ENCODE data around the gene DNAJC11. TPM values are rescaled to one million over a fixed set of nuclear protein-coding genes. Genes with fewer than 3 reads are reported as not detected.

Gene DNAJC11
- total RNA-seq, 1 experiment from 2014 or later: 93.6 TPM

GRCh38 chr1:6738987-6739676 is 37.5 kb upstream of the DNAJC11 start:
- no peak overlapping the region for H3K4me3 ChIP-seq (ENCODE audit: low read depth in 2 of 2, low read length in 2 of 2)
- intact Hi-C loops (cut with micrococcal nuclease; ENCODE audit: unreplicated experiment): no loop called here
- ChIA-PET CTCF (no interaction called here), POLR2A (interaction anchor here (0.7 kb wide), 1 partner anchor 113 kb away, joined by 3 read pairs; no protein-coding TSS in a partner anchor)
- no peaks in the 10 kb centered on the region for H3K9me3 ChIP-seq (ENCODE audit: control insufficient read depth, insufficient read depth, low read depth, low read length)
- H3K27me3 ChIP-seq (ENCODE audit: control insufficient read depth, insufficient read depth, low read length): no peaks in the 10 kb centered on the region
- DNase-seq (ENCODE audit: low read depth, low spot score) (no peak), ATAC-seq (no peak)
- no peaks in the 10 kb centered on the region for H3K36me3 ChIP-seq (ENCODE audit: control insufficient read depth, insufficient read depth, low read length)
- in situ Hi-C loops (cut with HindIII; ENCODE audit: low pct_unique_long_range_greater_than_20kb, low sequenced_read_pairs): no loop called here
- no peak for TF ChIP-seq CTCF (IDR thresholded peaks at IDR 0.05)
- no peak for TF ChIP-seq TCF7L2 (IDR thresholded peaks at IDR 0.05; ENCODE audit: low read depth, low read length)
- no peak for TF ChIP-seq POLR2AphosphoS5 (IDR thresholded peaks at IDR 0.05; ENCODE audit: low read depth, low read length)
- no peak for TF ChIP-seq REST (IDR thresholded peaks at IDR 0.05; ENCODE audit: insufficient read depth in 1 of 2, low read depth in 2 of 2, low read length in 1 of 2)
- no peak for TF ChIP-seq SIN3A (IDR thresholded peaks at IDR 0.05; ENCODE audit: borderline replicate concordance, insufficient read depth, low read depth, low read length)
- no TSS peak for BruUV-seq (replicated peaks)
- no peaks in the 10 kb centered on the region for H3K4me1 ChIP-seq (ENCODE audit: control insufficient read depth, insufficient read depth, low read length)
- H3K27ac ChIP-seq (ENCODE audit: low read length): no peak overlapping the region

- ChIA-PET CTCF (interaction anchor here (0.6 kb wide), 1 partner anchor 40 kb away, joined by 3 read pairs; no protein-coding TSS in a partner anchor), POLR2A (interaction anchor here (0.6 kb wide), 1 partner anchor 816 kb away, joined by 5 read pairs; no protein-coding TSS in a partner anchor)
- H3K4me1 ChIP-seq (ENCODE audit: control insufficient read depth, insufficient read depth, low read length): no peaks in the 10 kb centered on the region
- DNase-seq (ENCODE audit: low read depth, low spot score) (no peak), ATAC-seq (no peak)
- H3K27me3 ChIP-seq (ENCODE audit: control insufficient read depth, insufficient read depth, low read length): no peaks in the 10 kb centered on the region
- no peaks in the 10 kb centered on the region for H3K9me3 ChIP-seq (ENCODE audit: control insufficient read depth, insufficient read depth, low read depth, low read length)
- no peaks in the 10 kb centered on the region for H3K36me3 ChIP-seq (ENCODE audit: control insufficient read depth, insufficient read depth, low read length)
- TF ChIP-seq TCF7L2 (IDR thresholded peaks at IDR 0.05; ENCODE audit: low read depth, low read length) (no peak), REST (IDR thresholded peaks at IDR 0.05; ENCODE audit: insufficient read depth in 1 of 2, low read depth in 2 of 2, low read length in 1 of 2) (no peak), POLR2AphosphoS5 (IDR thresholded peaks at IDR 0.05; ENCODE audit: low read depth, low read length) (no peak), CTCF (IDR thresholded peaks at IDR 0.05) (no peak), SIN3A (IDR thresholded peaks at IDR 0.05; ENCODE audit: borderline replicate concordance, insufficient read depth, low read depth, low read length) (no peak)
- no peak overlapping the region for H3K4me3 ChIP-seq (ENCODE audit: low read depth in 2 of 2, low read length in 2 of 2)
- no peak overlapping the region for H3K27ac ChIP-seq (ENCODE audit: low read length)
- no TSS peak for BruUV-seq (replicated peaks)
- intact Hi-C loops (cut with micrococcal nuclease; ENCODE audit: unreplicated experiment): no loop called here
- in situ Hi-C loops (cut with HindIII; ENCODE audit: low pct_unique_long_range_greater_than_20kb, low sequenced_read_pairs): no loop called here
Measured at GRCh38 chr1:6732942-6733341, 31.3 kb upstream of the DNAJC11 start.

Measured in Panc1 (cell line).